Measurements from ENCODE around the gene USP14. TPM values are rescaled to one million over a fixed set of nuclear protein-coding genes. Genes with fewer than 3 reads are reported as not detected.

The USP14 gene
- total RNA-seq, 1 experiment from 2014 or later = 73.2 TPM

GRCh38 chr18:181711-182110 lies 23.4 kb downstream of the USP14 start:
- no TSS peak for BruUV-seq (replicated peaks)
- H3K4me1 Mint-ChIP-seq (ENCODE audit: low read depth, unreplicated experiment) = no peaks in the 10 kb centered on the region
- H3K27me3 Mint-ChIP-seq (ENCODE audit: unreplicated experiment) = no peaks in the 10 kb centered on the region
- DNase-seq = no peak
- TF ChIP-seq CTCF (IDR thresholded peaks at IDR 0.05; ENCODE audit: unreplicated experiment) = no peak
- H3K36me3 Mint-ChIP-seq (ENCODE audit: insufficient read depth, unreplicated experiment) = peaks cover 31% of the 10 kb centered on the region
- H3K9me3 Mint-ChIP-seq (ENCODE audit: low read depth, unreplicated experiment) = no peaks in the 10 kb centered on the region
- H3K4me3 Mint-ChIP-seq (ENCODE audit: low read depth, unreplicated experiment) = no peak overlapping the region
- intact Hi-C loops (cut with micrococcal nuclease; ENCODE audit: unreplicated experiment) = no loop called here
- CTCF ChIA-PET = no interaction called here
- no peak overlapping the region for H3K27ac Mint-ChIP-seq (ENCODE audit: unreplicated experiment)

GRCh38 chr18:183769-184168 lies 25.4 kb downstream of the USP14 start:
- TF ChIP-seq CTCF (IDR thresholded peaks at IDR 0.05; ENCODE audit: unreplicated experiment) = no peak
- no peaks in the 10 kb centered on the region for H3K4me1 Mint-ChIP-seq (ENCODE audit: low read depth, unreplicated experiment)
- no peak overlapping the region for H3K4me3 Mint-ChIP-seq (ENCODE audit: low read depth, unreplicated experiment)
- H3K9me3 Mint-ChIP-seq (ENCODE audit: low read depth, unreplicated experiment) = no peaks in the 10 kb centered on the region
- H3K27me3 Mint-ChIP-seq (ENCODE audit: unreplicated experiment) = no peaks in the 10 kb centered on the region
- CTCF ChIA-PET = no interaction called here
- intact Hi-C loops (cut with micrococcal nuclease; ENCODE audit: unreplicated experiment) = no loop called here
- no peak for DNase-seq
- BruUV-seq (replicated peaks) = no TSS peak
- H3K27ac Mint-ChIP-seq (ENCODE audit: unreplicated experiment) = no peak overlapping the region
- H3K36me3 Mint-ChIP-seq (ENCODE audit: insufficient read depth, unreplicated experiment) = peaks cover 30% of the 10 kb centered on the region

GRCh38 chr18:189254-189653 lies 30.9 kb downstream of the USP14 start:
- Mint-ChIP-seq H3K36me3 (ENCODE audit: insufficient read depth, unreplicated experiment) (peaks cover 20% of the 10 kb centered on the region), H3K27me3 (ENCODE audit: unreplicated experiment) (no peaks in the 10 kb centered on the region), H3K4me1 (ENCODE audit: low read depth, unreplicated experiment) (no peaks in the 10 kb centered on the region), H3K4me3 (ENCODE audit: low read depth, unreplicated experiment) (no peak overlapping the region), H3K9me3 (ENCODE audit: low read depth, unreplicated experiment) (no peaks in the 10 kb centered on the region), H3K27ac (ENCODE audit: unreplicated experiment) (no peak overlapping the region)
- no peak for TF ChIP-seq CTCF (IDR thresholded peaks at IDR 0.05; ENCODE audit: unreplicated experiment)
- intact Hi-C loops (cut with micrococcal nuclease; ENCODE audit: unreplicated experiment) = no loop called here
- CTCF ChIA-PET = no interaction called here
- DNase-seq = no peak
- BruUV-seq (replicated peaks) = no TSS peak

- Mint-ChIP-seq H3K9me3 (ENCODE audit: low read depth, unreplicated experiment) (no peaks in the 10 kb centered on the region), H3K27me3 (ENCODE audit: unreplicated experiment) (no peaks in the 10 kb centered on the region), H3K4me1 (ENCODE audit: low read depth, unreplicated experiment) (no peaks in the 10 kb centered on the region), H3K4me3 (ENCODE audit: low read depth, unreplicated experiment) (no peak overlapping the region), H3K36me3 (ENCODE audit: insufficient read depth, unreplicated experiment) (peaks cover 6% of the 10 kb centered on the region), H3K27ac (ENCODE audit: unreplicated experiment) (no peak overlapping the region)
- BruUV-seq (replicated peaks) = no TSS peak
- DNase-seq = no peak
- CTCF ChIA-PET = no interaction called here
- intact Hi-C loops (cut with micrococcal nuclease; ENCODE audit: unreplicated experiment) = loop anchor here (5.0 kb wide), 1 partner anchor 41 kb away; no protein-coding TSS in a partner anchor
- TF ChIP-seq CTCF (IDR thresholded peaks at IDR 0.05; ENCODE audit: unreplicated experiment) = no peak
Measured at GRCh38 chr18:191725-192124, 33.4 kb downstream of the USP14 start.

Data from Calu3 (cell line).